ENCODE results near the gene IDH3B.
A peak's percentile ranks its signal among the peaks of the same experiment; 100 is the strongest.

Gene IDH3B

GRCh38 chr20:2672446-2672845 is 8.4 kb upstream of the IDH3B start:
- no peak overlapping the region for H3K4me3 ChIP-seq (replicated peaks; ENCODE audit: low read depth, low read length)
- no peak for DNase-seq (ENCODE audit: low read depth)
- no peak for TF ChIP-seq CTCF (IDR thresholded peaks at IDR 0.05; ENCODE audit: low read length, missing control alignments)

GRCh38 chr20:2671977-2672376 is 8.0 kb upstream of the IDH3B start:
- no peak overlapping the region for H3K4me3 ChIP-seq (replicated peaks; ENCODE audit: low read depth, low read length)
- peak; percentile 16 for TF ChIP-seq CTCF (IDR thresholded peaks at IDR 0.05; ENCODE audit: low read length, missing control alignments)
- no peak for DNase-seq (ENCODE audit: low read depth)

GRCh38 chr20:2663364-2663886 is 591 bp downstream of the IDH3B start:
- TF ChIP-seq CTCF (IDR thresholded peaks at IDR 0.05; ENCODE audit: low read length, missing control alignments), result no peak
- DNase-seq (ENCODE audit: low read depth), result no peak
- H3K4me3 ChIP-seq (replicated peaks; ENCODE audit: low read depth, low read length), result peak overlapping the region; percentile 99

GRCh38 chr20:2659547-2659946 is 4.5 kb downstream of the IDH3B start:
- DNase-seq (ENCODE audit: low read depth), result no peak
- TF ChIP-seq CTCF (IDR thresholded peaks at IDR 0.05; ENCODE audit: low read length, missing control alignments), result no peak

GRCh38 chr20:2658414-2659354 is 5.3 kb downstream of the IDH3B start:
- TF ChIP-seq CTCF (IDR thresholded peaks at IDR 0.05; ENCODE audit: low read length, missing control alignments), result no peak
- DNase-seq (ENCODE audit: low read depth), result no peak
- no peak overlapping the region for H3K4me3 ChIP-seq (replicated peaks; ENCODE audit: low read depth, low read length)

More at GRCh38 chr20:2659547-2659946, 4.5 kb downstream of the IDH3B start:
- H3K4me3 ChIP-seq (replicated peaks; ENCODE audit: low read depth, low read length), result no peak overlapping the region

GRCh38 chr20:2657674-2658073 is 6.3 kb downstream of the IDH3B start:
- DNase-seq (ENCODE audit: low read depth), result no peak
- no peak overlapping the region for H3K4me3 ChIP-seq (replicated peaks; ENCODE audit: low read depth, low read length)
- no peak for TF ChIP-seq CTCF (IDR thresholded peaks at IDR 0.05; ENCODE audit: low read length, missing control alignments)

All from fibroblast of pulmonary artery (primary cell).